ENCODE data around the gene FAM221B.

The FAM221B gene

DNA sequence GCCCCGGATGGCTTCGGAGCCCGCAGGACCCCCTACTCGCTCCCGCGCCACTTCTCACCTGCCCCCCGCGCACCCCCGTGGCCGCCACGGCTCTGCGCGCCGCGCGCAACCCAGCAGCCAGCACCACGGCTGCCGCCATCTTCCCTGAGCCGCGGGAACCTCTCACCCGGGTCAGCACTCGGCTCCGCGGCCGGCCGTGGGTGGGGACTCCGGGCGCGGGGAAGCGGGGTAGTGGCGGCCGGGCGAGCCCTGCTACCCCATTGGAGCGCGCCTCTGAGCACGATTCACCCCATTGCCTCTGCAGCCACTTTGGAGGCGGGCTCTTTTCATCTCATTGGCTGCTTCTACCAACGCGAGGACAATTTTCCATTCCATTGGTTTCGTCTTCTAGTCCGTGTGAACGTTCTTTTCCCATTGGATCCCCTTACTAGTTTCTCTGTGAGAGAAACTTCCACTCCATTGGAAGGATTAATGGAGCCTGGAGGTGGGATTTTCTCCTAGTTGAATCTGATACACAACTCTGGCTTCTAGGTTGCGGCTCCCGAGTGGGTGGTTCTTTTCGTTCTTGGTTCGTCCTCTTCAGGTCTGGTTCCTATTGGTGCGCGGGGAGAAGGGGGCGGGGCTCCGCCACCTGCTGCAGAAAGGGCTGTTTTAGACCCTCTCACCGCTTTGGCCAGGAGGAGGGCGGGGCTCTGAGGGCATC is 13.5 kb downstream of the FAM221B start, which contains the start of gene HINT2:
HINT2 (minus strand) TSS at position 202 of the 703 bp plus-strand sequence; CDS start at position 139, 63 bp downstream.
- peak; percentile 98 for DNase-seq

- DNase-seq: peak; percentile 43
Measured at GRCh38 chr9:35814106-35814840, 14.3 kb downstream of the FAM221B start.

GRCh38 chr9:35813434-35814105 is 15.0 kb downstream of the FAM221B start:
- DNase-seq: no peak

GRCh38 chr9:35812025-35812602 is 16.4 kb downstream of the FAM221B start, which contains the start of gene SPAG8:
Gene SPAG8, minus strand, starts transcription at chr9:35812262. Its CDS starts 115 bp downstream, at chr9:35812147.
- DNase-seq: peak; percentile 95

DNA sequence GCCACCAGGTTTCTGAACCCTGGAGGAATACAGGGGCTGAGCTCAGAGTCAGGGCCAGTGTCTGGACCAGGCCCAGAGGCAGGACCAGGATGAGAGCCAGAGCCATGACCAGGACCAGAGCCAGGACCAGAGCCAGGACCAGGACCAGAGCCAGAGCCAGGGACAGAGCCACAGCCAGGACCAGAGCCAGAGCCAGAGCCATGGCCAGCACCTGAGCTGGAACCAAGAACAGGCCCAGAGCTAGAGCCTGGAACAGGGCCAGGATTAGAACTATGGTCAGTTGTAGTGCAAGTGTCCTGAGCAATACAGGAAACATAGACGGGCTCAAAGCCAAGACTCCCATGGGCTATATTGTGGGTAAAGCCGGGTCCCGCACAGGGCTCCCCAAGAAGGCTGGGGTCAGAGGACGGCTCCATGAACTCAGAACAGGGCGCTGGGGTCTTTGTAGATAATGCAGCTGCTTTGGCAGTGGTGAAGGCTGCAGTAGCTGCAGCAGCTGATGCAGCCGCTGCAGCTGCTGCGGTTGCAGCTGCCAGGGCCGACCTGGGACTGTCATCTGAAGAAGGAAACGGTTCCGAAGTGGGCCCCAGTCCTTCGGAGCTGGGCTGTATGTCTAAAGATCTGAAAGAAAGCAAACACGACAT is 17.0 kb downstream of the FAM221B start:
- DNase-seq: no peak

- DNase-seq: no peak
Measured at GRCh38 chr9:35810122-35810521, 18.4 kb downstream of the FAM221B start.

GRCh38 chr9:35808433-35808832 is 20.1 kb downstream of the FAM221B start:
- no peak for DNase-seq

DNA sequence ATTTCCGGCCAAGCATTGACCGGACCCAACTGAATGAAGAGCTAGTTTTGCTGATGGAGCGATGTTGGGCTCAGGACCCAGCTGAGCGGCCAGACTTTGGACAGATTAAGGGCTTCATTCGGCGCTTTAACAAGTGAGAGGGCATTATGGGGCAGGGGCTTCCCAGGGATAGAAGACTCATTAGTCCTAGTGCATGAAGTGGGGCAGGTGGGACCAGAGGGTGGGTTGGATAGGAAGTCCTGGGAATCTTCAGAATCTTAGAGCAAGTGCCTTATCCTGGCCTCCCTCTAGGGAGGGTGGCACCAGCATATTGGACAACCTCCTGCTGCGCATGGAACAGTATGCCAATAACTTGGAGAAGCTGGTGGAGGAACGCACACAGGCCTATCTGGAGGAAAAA is 22.4 kb downstream of the FAM221B start:
- no peak for DNase-seq

- DNase-seq: no peak
Measured at GRCh38 chr9:35801328-35802128, 27.0 kb downstream of the FAM221B start.

- DNase-seq: no peak
Measured at GRCh38 chr9:35800530-35800929, 28.0 kb downstream of the FAM221B start.

DNA sequence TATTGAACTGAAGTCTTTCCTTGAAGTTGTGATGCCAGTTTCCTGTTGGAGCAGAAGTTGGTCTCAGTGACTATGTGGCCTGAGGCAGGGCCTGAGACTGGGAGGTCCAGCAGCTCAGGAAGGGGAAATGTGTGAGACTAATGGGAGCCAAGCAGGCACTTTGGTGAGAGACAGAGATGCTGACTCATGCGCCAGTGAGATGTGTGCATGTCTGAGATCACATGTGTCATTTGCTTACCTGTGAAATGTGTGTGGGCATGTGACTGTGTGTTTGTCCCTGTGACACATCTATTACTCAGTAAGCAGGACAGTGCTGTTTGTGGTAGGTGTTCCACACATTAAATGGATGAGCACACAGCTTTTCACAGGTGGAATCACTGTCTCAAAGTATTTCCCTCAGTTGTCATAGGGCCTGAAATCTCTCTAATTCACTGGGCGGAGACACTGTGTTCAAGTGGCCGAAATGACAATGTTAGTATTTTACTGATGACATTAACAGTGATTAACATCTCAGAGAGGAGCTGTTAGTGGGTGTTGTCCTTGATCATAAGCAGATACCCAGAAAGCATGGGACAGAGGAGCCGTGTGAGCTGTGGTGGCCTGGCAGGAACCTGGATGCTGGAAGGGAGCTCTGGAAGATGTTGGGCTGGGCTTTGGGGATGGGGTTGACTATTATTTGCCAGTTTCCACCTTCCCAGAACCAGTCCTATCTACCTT is 29.7 kb downstream of the FAM221B start:
- DNase-seq: peak; percentile 55

GRCh38 chr9:35797311-35798109 is 31.0 kb downstream of the FAM221B start:
- no peak for DNase-seq

GRCh38 chr9:35795695-35796094 is 32.8 kb downstream of the FAM221B start:
- no peak for DNase-seq

GRCh38 chr9:35793461-35793860 is 35.1 kb downstream of the FAM221B start:
- no peak for DNase-seq

- no peak for DNase-seq
Measured at GRCh38 chr9:35792826-35793225, 35.7 kb downstream of the FAM221B start.

- DNase-seq: no peak
Measured at GRCh38 chr9:35792024-35792813, 36.3 kb downstream of the FAM221B start.

DNA sequence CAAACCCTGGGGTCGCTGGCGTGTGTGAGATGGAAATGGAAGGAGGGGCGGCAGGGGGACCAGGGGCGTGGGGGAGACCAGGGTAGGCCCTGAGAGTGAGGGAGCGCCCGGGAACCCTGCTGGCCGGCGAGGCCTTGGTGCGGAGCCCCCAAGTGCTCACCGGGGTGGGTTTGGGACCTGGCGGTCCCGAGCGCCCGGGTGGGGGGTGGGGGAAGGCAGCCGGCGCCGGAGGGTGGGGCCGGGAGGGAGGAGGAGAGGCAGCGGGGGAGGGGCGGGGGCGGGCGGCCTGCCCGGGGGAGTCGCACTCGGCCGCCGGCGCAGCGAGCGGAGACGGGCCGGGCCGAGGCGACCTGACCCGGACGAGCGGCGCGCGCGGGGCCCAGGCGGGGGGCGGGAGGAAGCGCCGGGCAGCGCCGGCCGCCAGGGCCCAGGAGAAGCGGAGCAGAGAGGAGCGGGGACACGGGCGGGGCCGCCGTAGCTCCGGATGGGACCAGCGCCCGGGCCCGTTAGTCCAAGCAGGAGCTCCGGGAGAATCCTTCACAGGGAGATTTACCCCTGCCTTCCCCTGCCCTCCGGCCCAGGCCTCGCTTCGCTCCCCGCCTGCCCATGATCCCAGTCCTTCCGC is 37.1 kb downstream of the FAM221B start, which contains the start of gene NPR2:
NPR2 (plus strand) TSS at position 295 of the 625 bp plus-strand sequence. CDS start 818 bp downstream, outside the sequence.
- no peak for DNase-seq

- peak; percentile 53 for DNase-seq
Measured at GRCh38 chr9:35790385-35791296, 37.9 kb downstream of the FAM221B start.
